HepG2 (cell line): Measurements from ENCODE around the gene CHD2. TPM values are rescaled to one million over a fixed set of nuclear protein-coding genes. Genes with fewer than 3 reads are reported as not detected.

ENCODE experiments used
- ATAC-seq: fragments of 200-7000 bp; cut with Tn5 transposase; 3 replicates; pipeline ENCODE4 v1.9.1; 2020; ENCODE audit warnings: mild to moderate bottlenecking, moderate library complexity
- BruUV-seq: library from RNA; stranded (reverse); fragments of 400-500 nt; replicated peaks from 2 replicates; lab custom pipeline; 2021; lab: Mats Ljungman, UMichigan
- CTCF ChIA-PET: fragments of 300-600 bp; formaldehyde crosslinking; extraction: SDS; loops from one replicate; lab custom pipeline; 2021; ENCODE audit warnings: low total read pairs, inconsistent platforms, low intra/inter-chr PET ratio; lab: Yijun Ruan, JAX
- POLR2A ChIA-PET: fragments of 350-600 bp; sonication (Branson Sonifier 250); formaldehyde crosslinking; loops from one replicate; lab custom pipeline; 2020; ENCODE audit warnings: antibody characterized with exemption, inconsistent platforms; lab: Yijun Ruan, JAX
- DNase-seq: peaks from one replicate; pipeline ENCODE4 v3.0.0-alpha.2; 2015; ENCODE audit warnings: low spot score
- FAIRE-seq: peaks from 3 replicates; lab custom pipeline; 2011; peaks lifted over from hg19 to GRCh38; lab: Jason Lieb, UNC
- H2AFZ ChIP-seq: one replicate; pipeline ENCODE4 v1.6.1; 2011; ENCODE audit warnings: low read length, inconsistent platforms
- H3K27ac ChIP-seq: fragments of 300-600 bp; 3 replicates; pipeline ENCODE4 v1.8.0; 2011; ENCODE audit warnings: mixed run types, mild to moderate bottlenecking, mixed read lengths, low read length, inconsistent platforms; ENCODE audit not compliant: insufficient read depth; ENCODE audit errors: extremely low read length
- H3K27me3 ChIP-seq, 2 experiments: fragments of 200-600 bp in 1 of 2; 2 replicates in 1 of 2; 3 replicates in 1 of 2; pipeline versions ENCODE4 v1.6.0 to v1.8.0; 2011; ENCODE audit warnings: low read length in 2 of 2, mild to moderate bottlenecking in 2 of 2, moderate library complexity in 2 of 2, inconsistent platforms in 1 of 2; ENCODE audit not compliant: insufficient read depth in 2 of 2, control insufficient read depth in 1 of 2
- H3K36me3 ChIP-seq, 2 experiments: fragments of 200-600 bp in 1 of 2; replicated peaks in 1 of 2; 2 replicates in 1 of 2; 3 replicates in 1 of 2; pipeline versions ENCODE4 v1.5.1 to v1.8.0; 2011; ENCODE audit warnings: low read length in 2 of 2, inconsistent platforms in 1 of 2; ENCODE audit not compliant: insufficient read depth in 2 of 2, control insufficient read depth in 1 of 2
- H3K4me1 ChIP-seq: 2 replicates; pipeline ENCODE4 v1.5.1; 2012; ENCODE audit warnings: low read length, inconsistent platforms; ENCODE audit not compliant: insufficient read depth
- H3K4me2 ChIP-seq: 2 replicates; pipeline ENCODE4 v1.6.0; 2011; ENCODE audit warnings: low read depth, low read length, inconsistent platforms
- H3K4me3 ChIP-seq, 3 experiments: fragments of 200-600 bp in 1 of 3; sonication (generic), shearing (Covaris generic) in 1 of 3; replicated peaks in 1 of 3; 2 replicates each; pipeline ENCODE4 v1.5.1; 2011 to 2016; ENCODE audit warnings: low read length in 3 of 3, inconsistent platforms in 2 of 3, low read depth in 2 of 3, mild to moderate bottlenecking in 2 of 3, control low read depth in 1 of 3, mixed read lengths in 1 of 3; ENCODE audit not compliant: insufficient read depth in 1 of 3
- H3K79me2 ChIP-seq: one replicate; pipeline ENCODE4 v1.6.1; 2011; ENCODE audit warnings: low read length, inconsistent platforms; ENCODE audit not compliant: insufficient read depth
- H3K9ac ChIP-seq: 2 replicates; pipeline ENCODE4 v1.6.0; 2011; ENCODE audit warnings: mild to moderate bottlenecking, low read depth, low read length, inconsistent platforms; ENCODE audit not compliant: insufficient read depth
- H3K9me3 ChIP-seq: 2 replicates; pipeline ENCODE4 v1.5.1; 2012; ENCODE audit warnings: mild to moderate bottlenecking, low read length
- H4K20me1 ChIP-seq: 2 replicates; pipeline ENCODE4 v1.6.0; 2011; ENCODE audit warnings: inconsistent platforms, mild to moderate bottlenecking, low read length, moderate library complexity; ENCODE audit not compliant: insufficient read depth
- CCAR2 ChIP-seq: fragments of 200-400 bp; formaldehyde crosslinking; optimal IDR thresholded peaks from 2 replicates; pipeline ENCODE3; 2018; ENCODE audit warnings: low read depth, mild to moderate bottlenecking, low read length, moderate library complexity
- FOXP4 ChIP-seq: sonication (generic); formaldehyde crosslinking; IDR thresholded peaks from 2 replicates; pipeline ENCODE4 v1.4.0; 2020; ENCODE audit warnings: missing genetic modification reagents
- LCORL ChIP-seq, 2 experiments: fragments of 450-650 bp in 1 of 2; sonication (generic) in 1 of 2; formaldehyde crosslinking in 1 of 2; IDR thresholded peaks; 2 replicates each; pipeline versions ENCODE4 v1.5.0 to v1.6.1; 2017 to 2020; ENCODE audit warnings: antibody characterized with exemption in 1 of 2, missing genetic modification reagents in 1 of 2
- MBD4 ChIP-seq: IDR thresholded peaks from 2 replicates; pipeline ENCODE4 v1.6.1; 2012; ENCODE audit warnings: low read length, inconsistent platforms, borderline replicate concordance
- PAF1 ChIP-seq: IDR thresholded peaks from 2 replicates; pipeline ENCODE4 v1.6.1; 2016; ENCODE audit warnings: missing genetic modification reagents, missing compliant biosample characterization
- PAXIP1 ChIP-seq: sonication (generic); formaldehyde crosslinking; conservative IDR thresholded peaks from 2 replicates; pipeline ENCODE4 v1.4.0; 2020; ENCODE audit warnings: mild to moderate bottlenecking, missing genetic modification reagents, moderate library complexity
- RBM22 ChIP-seq: fragments of 200-400 bp; formaldehyde crosslinking; optimal IDR thresholded peaks from 2 replicates; pipeline ENCODE3; 2017; ENCODE audit warnings: mild to moderate bottlenecking, low read length, moderate library complexity
- SAP130 ChIP-seq: IDR thresholded peaks from 2 replicates; pipeline ENCODE4 v1.6.1; 2016; ENCODE audit warnings: low read depth
- ZFP36 ChIP-seq: fragments of 150-350 bp; IDR thresholded peaks from 2 replicates; pipeline ENCODE4 v1.6.1; 2018; ENCODE audit warnings: borderline replicate concordance, low read length, low read depth; ENCODE audit not compliant: partially characterized antibody
- ZNF550 ChIP-seq: sonication (generic); formaldehyde crosslinking; IDR thresholded peaks from 2 replicates; pipeline ENCODE4 v1.4.0; 2020; ENCODE audit warnings: mild to moderate bottlenecking, missing genetic modification reagents, borderline replicate concordance
- WGBS: methylation state at CpG from one replicate; pipeline ENCODE4 v1.1.6; 2017; ENCODE audit warnings: low lambda C conversion rate; 5-methylcytosine and 5-hydroxymethylcytosine counted together
- in situ Hi-C: cut with HindIII; loops from 2 replicates; pipeline ENCODE4 v1.10.0; 2017; ENCODE audit warnings: low pct_unique_long_range_greater_than_20kb; ENCODE audit not compliant: extremely low pct_ligation_motif_present
- intact Hi-C: fragments of 100-400 bp; cut with micrococcal nuclease; formaldehyde crosslinking; loops from one replicate; pipeline ENCODE4 v1.10.0; 2022; ENCODE audit not compliant: unreplicated experiment
- polyA plus RNA-seq, 8 experiments: library from polyadenylated mRNA; depleted of rRNA in 3 of 8; stranded (reverse) in 7 of 8; unstranded in 1 of 8; fragments of >200 nt; fragmentation: Illumina TruSeq in 4 of 8; extraction: Trizol in 4 of 8; gene quantifications; 2 replicates each; pipeline versions ENCODE4 v1.2.1 to v1.2.3, GENCODE V29; 2011 to 2016; ENCODE audit warnings: low read depth in 4 of 8, missing spikeins in 1 of 8, mixed read lengths in 1 of 8; ENCODE audit not compliant: insufficient read depth in 1 of 8
- total RNA-seq, 5 experiments: library from RNA; depleted of rRNA; stranded (reverse); fragments of >200 nt; fragmentation: Illumina TruSeq; extraction: Trizol; gene quantifications; 2 replicates each; pipeline ENCODE4 v1.2.3, GENCODE V29; 2016; ENCODE audit warnings: low read depth in 1 of 5

Gene CHD2
- total and polyA plus RNA-seq, 2 of the 13 experiments (the other 11 are each of a cell fraction or from before 2014, with no cell fraction given) = 54.0 to 54.1 TPM

GRCh38 chr15:92907896-92908712 lies 8.0 kb downstream of the CHD2 start (continued):
- TF ChIP-seq SAP130 (CRISPR knock-in tag) = 0 out of 2 replicates have a peak, but pooled peaks have one; percentile 14

GRCh38 chr15:92908713-92909057 lies 8.6 kb downstream of the CHD2 start:
- BruUV-seq = no TSS peak
- H3K9ac ChIP-seq = peak overlapping the region; percentile 51; the same call in 1 of the 2 replicates
- H3K4me1 ChIP-seq = peaks cover 90% of the 10 kb centered on the region
- peaks cover 0 to 2% of the 10 kb centered on the region in 2 experiments; a peak in 4 of 5 replicates for H3K36me3 ChIP-seq
- ATAC-seq (no peak), FAIRE-seq (no peak), DNase-seq (no peak)
- in situ Hi-C loops = no loop called here
- peak overlapping the region in 1 of 3 experiments; percentile 11; a peak in 1 of 6 replicates for H3K4me3 ChIP-seq
- ChIA-PET CTCF (no interaction called here), POLR2A (interaction anchor here (0.7 to 10.5 kb wide), 12 partner anchors 8 to 113 kb away, joined by 3 to 185 read pairs (median 14); partner anchors contain the start of gene CHD2)
- H3K27ac ChIP-seq = peak overlapping the region; percentile 87
- peaks cover 82% of the 10 kb centered on the region for H4K20me1 ChIP-seq
- H3K9me3 ChIP-seq = no peaks in the 10 kb centered on the region
- TF ChIP-seq LCORL (IDR thresholded peaks at IDR 0.05) (no peak), LCORL (CRISPR knock-in tag; IDR thresholded peaks at IDR 0.05) (0 out of 2 replicates have a peak, but pooled peaks have one; percentile 2), MBD4 (no peak), PAF1 (CRISPR knock-in tag) (no peak), FOXP4 (CRISPR knock-in tag) (no peak), PAXIP1 (CRISPR knock-in tag) (0 out of 2 replicates have a peak, but pooled peaks have one; percentile 13), RBM22 (peak; percentile 24), CCAR2 (no peak), ZFP36 (no peak), ZNF550 (CRISPR knock-in tag) (no peak)
- peaks cover 96% of the 10 kb centered on the region for H3K79me2 ChIP-seq
- peak overlapping the region; percentile 99 for H3K4me2 ChIP-seq
- no peaks in the 10 kb centered on the region; a peak in 1 of 5 replicates for H3K27me3 ChIP-seq
- intact Hi-C loops = no loop called here
- 78% methylated on average over 6 of the region's 6 CpGs for WGBS
- H2AFZ ChIP-seq = no peak overlapping the region
